Measurements from ENCODE around the gene ARMH3. TPM values are rescaled to one million over a fixed set of nuclear protein-coding genes. Genes with fewer than 3 reads are reported as not detected.

ARMH3 gene
- 9.6 to 12.1 TPM (median 11.1 TPM) in 5 replicates for total RNA-seq (2022; extraction: Qiagen RNA extraction)

GRCh38 chr10:102055647-102056419 is at the start of gene ARMH3:
Gene ARMH3, minus strand, starts transcription at chr10:102056173. Its CDS starts 16,059 bp downstream, at chr10:102040114.

GRCh38 chr10:102064868-102065560 is 9.0 kb upstream of the ARMH3 start, which contains the start of gene HPS6:
Gene HPS6, plus strand, starts transcription at chr10:102065349. Its CDS starts 126 bp downstream, at chr10:102065475.

GRCh38 chr10:101843032-101844021 is 212.6 kb downstream of the ARMH3 start, which contains the start of gene KCNIP2:
Gene KCNIP2, minus strand, starts transcription at chr10:101843800. Its CDS starts 232 bp downstream, at chr10:101843568.

GRCh38 chr10:101818119-101818871 is 237.7 kb downstream of the ARMH3 start, which contains the start of gene OGA:
Gene OGA, minus strand, starts transcription at chr10:101818444. Its CDS starts 422 bp downstream, at chr10:101818022.

Other genes starting within 250 kb of the ARMH3 start
- 63.4 to 85.8 TPM (median 65.4 TPM) in 5 replicates for gene OGA, start 237.7 kb downstream of the ARMH3 start, total RNA-seq (2022; extraction: Qiagen RNA extraction)
- 0.35 to 0.60 TPM (median 0.47 TPM) in 5 replicates for gene KCNIP2, start 212.4 kb downstream of the ARMH3 start, total RNA-seq (2022; extraction: Qiagen RNA extraction)
- gene HPS6, start 9.2 kb upstream of the ARMH3 start, total RNA-seq (2022; extraction: Qiagen RNA extraction): 27.6 to 38.9 TPM (median 36.3 TPM) in 5 replicates
- gene LDB1, start 64.2 kb upstream of the ARMH3 start, total RNA-seq (2022; extraction: Qiagen RNA extraction): 26.8 to 36.2 TPM (median 31.9 TPM) in 5 replicates
- 45.5 to 61.2 TPM (median 56.3 TPM) in 5 replicates for gene PPRC1, start 76.9 kb upstream of the ARMH3 start, total RNA-seq (2022; extraction: Qiagen RNA extraction)
- 141 to 177 TPM (median 158 TPM) in 5 replicates for gene NOLC1, start 96.2 kb upstream of the ARMH3 start, total RNA-seq (2022; extraction: Qiagen RNA extraction)
- 0.21 to 0.39 TPM (median 0.25 TPM) in 5 replicates for gene ELOVL3, start 170.1 kb upstream of the ARMH3 start, total RNA-seq (2022; extraction: Qiagen RNA extraction)
- gene PITX3, start 185.3 kb upstream of the ARMH3 start, total RNA-seq (2022; extraction: Qiagen RNA extraction): 0.55 to 1.3 TPM (median 1.1 TPM) in 5 replicates
- 22.8 to 26.4 TPM (median 23.9 TPM) in 5 replicates for gene GBF1, start 189.4 kb upstream of the ARMH3 start, total RNA-seq (2022; extraction: Qiagen RNA extraction)

Measured in A549 treated with AZD2906 at 1 μM for 4 hours (cell line).